Endothelial cell of umbilical vein (primary cell): Measurements from ENCODE around the gene OXSR1.

ENCODE experiments used
- EZH2 ChIP-seq: IDR thresholded peaks from 2 replicates; pipeline ENCODE4 v1.6.1; 2012; ENCODE audit warnings: borderline replicate concordance, low read depth, mild to moderate bottlenecking, moderate library complexity, low read length, inconsistent platforms; ENCODE audit not compliant: severe bottlenecking
- JUN ChIP-seq: IDR thresholded peaks from 2 replicates; pipeline ENCODE4 v1.6.1; 2011; ENCODE audit warnings: borderline replicate concordance, low read depth; ENCODE audit not compliant: insufficient read length, insufficient read depth
- POLR2A ChIP-seq: IDR thresholded peaks from 2 replicates; pipeline ENCODE4 v1.6.1; 2012; ENCODE audit warnings: low read depth, mild to moderate bottlenecking, control low read depth, low read length
- POLR2AphosphoS5 ChIP-seq: IDR thresholded peaks from 2 replicates; pipeline ENCODE4 v1.6.1; 2012; ENCODE audit warnings: low read depth, mild to moderate bottlenecking, control low read depth, low read length, moderate library complexity; ENCODE audit not compliant: insufficient read depth
- TF ChIP-seq, protein P1 (sequence below), 2 donors: IDR thresholded peaks; 1 replicate in 1 of 2; 2 replicates in 1 of 2; pipeline ENCODE4 v1.5.1; 2011; ENCODE audit warnings: low read length in 2 of 2, mild to moderate bottlenecking in 2 of 2, moderate library complexity in 2 of 2, control low read depth in 1 of 2, inconsistent platforms in 1 of 2, low read depth in 1 of 2; ENCODE audit not compliant: insufficient read depth in 1 of 2; ENCODE audit errors: extremely low read depth in 1 of 2
- TF ChIP-seq, protein P2 (sequence below): IDR thresholded peaks from 2 replicates; pipeline ENCODE4 v1.6.1; 2011; ENCODE audit not compliant: insufficient read depth, insufficient read length

DNA sequence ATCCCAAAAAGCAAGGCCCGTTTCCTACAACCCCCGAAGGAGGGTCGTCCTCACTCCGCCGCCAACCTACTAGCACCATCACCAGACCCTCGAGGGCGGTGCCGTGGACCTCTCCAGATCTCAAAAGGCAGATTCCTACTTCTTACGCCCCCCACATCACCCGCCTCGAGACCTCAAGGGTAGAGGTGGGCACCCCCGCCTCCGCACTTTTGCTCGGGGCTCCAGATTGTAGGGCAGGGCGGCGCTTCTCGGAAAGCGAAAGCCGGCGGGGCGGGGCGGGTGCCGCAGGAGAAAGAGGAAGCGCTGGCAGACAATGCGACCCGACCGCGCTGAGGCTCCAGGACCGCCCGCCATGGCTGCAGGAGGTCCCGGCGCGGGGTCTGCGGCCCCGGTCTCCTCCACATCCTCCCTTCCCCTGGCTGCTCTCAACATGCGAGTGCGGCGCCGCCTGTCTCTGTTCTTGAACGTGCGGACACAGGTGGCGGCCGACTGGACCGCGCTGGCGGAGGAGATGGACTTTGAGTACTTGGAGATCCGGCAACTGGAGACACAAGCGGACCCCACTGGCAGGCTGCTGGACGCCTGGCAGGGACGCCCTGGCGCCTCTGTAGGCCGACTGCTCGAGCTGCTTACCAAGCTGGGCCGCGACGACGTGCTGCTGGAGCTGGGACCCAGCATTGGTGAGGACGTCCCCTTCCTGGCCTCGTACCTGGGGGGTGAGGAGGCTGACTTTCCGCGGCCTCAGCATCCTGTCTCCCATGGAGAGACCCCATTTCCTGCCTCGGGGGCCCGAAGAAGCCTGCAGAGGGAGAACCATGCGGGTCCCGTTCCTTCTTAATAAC is 26.8 kb upstream of the OXSR1 start, which contains the start of gene MYD88:
- TF ChIP-seq, protein P1, sequence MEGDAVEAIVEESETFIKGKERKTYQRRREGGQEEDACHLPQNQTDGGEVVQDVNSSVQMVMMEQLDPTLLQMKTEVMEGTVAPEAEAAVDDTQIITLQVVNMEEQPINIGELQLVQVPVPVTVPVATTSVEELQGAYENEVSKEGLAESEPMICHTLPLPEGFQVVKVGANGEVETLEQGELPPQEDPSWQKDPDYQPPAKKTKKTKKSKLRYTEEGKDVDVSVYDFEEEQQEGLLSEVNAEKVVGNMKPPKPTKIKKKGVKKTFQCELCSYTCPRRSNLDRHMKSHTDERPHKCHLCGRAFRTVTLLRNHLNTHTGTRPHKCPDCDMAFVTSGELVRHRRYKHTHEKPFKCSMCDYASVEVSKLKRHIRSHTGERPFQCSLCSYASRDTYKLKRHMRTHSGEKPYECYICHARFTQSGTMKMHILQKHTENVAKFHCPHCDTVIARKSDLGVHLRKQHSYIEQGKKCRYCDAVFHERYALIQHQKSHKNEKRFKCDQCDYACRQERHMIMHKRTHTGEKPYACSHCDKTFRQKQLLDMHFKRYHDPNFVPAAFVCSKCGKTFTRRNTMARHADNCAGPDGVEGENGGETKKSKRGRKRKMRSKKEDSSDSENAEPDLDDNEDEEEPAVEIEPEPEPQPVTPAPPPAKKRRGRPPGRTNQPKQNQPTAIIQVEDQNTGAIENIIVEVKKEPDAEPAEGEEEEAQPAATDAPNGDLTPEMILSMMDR (IDR thresholded peaks at IDR 0.05; ENCODE audit: extremely low read depth in 1 of 2, insufficient read depth in 1 of 2, low read depth in 1 of 2, low read length in 2 of 2) = peak in 1 of 2 donors; percentile 5
- TF ChIP-seq POLR2AphosphoS5 = peak; percentile 90
- TF ChIP-seq JUN = no peak
- TF ChIP-seq POLR2A = peak; percentile 69
- TF ChIP-seq, protein P2, sequence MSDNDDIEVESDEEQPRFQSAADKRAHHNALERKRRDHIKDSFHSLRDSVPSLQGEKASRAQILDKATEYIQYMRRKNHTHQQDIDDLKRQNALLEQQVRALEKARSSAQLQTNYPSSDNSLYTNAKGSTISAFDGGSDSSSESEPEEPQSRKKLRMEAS = no peak
- TF ChIP-seq EZH2 = no peak
